Naive B cell (primary cell): ENCODE data around the gene SFXN2. TPM values are rescaled to one million over a fixed set of nuclear protein-coding genes. Genes with fewer than 3 reads are reported as not detected.

Experiments
- ATAC-seq, 2 donors: fragments of 150-1000 bp; cut with Tn5 transposase; 2 replicates each; pipeline ENCODE4 v1.10.0; 2021; ENCODE audit warnings: low read depth in 2 of 2, mild to moderate bottlenecking in 2 of 2, moderate library complexity in 2 of 2
- DNase-seq: peaks from one replicate; pipeline ENCODE4 v3.0.0; 2022
- H3K27ac Mint-ChIP-seq, 6 donors: one replicate each; pipeline ENCODE4 v1.8.0; 2020 to 2022; ENCODE audit warnings: mild to moderate bottlenecking in 6 of 6, mixed read lengths in 6 of 6, moderate library complexity in 5 of 6, inconsistent platforms in 2 of 6
- H3K27me3 Mint-ChIP-seq, 3 donors: one replicate each; pipeline ENCODE4 v1.8.0; 2021 to 2022; ENCODE audit warnings: mixed read lengths in 3 of 3, mild to moderate bottlenecking in 1 of 3
- H3K36me3 Mint-ChIP-seq, 2 donors: one replicate each; pipeline ENCODE4 v1.8.0; 2020 to 2022; ENCODE audit warnings: mixed read lengths in 2 of 2, inconsistent platforms in 1 of 2, mild to moderate bottlenecking in 1 of 2
- H3K4me1 Mint-ChIP-seq, 3 donors: one replicate each; pipeline ENCODE4 v1.8.0; 2020 to 2022; ENCODE audit warnings: mixed read lengths in 3 of 3, inconsistent platforms in 1 of 3, mild to moderate bottlenecking in 1 of 3, moderate library complexity in 1 of 3
- H3K4me3 Mint-ChIP-seq, 8 donors: one replicate each; pipeline ENCODE4 v1.8.0; 2020 to 2022; ENCODE audit warnings: mild to moderate bottlenecking in 8 of 8, mixed read lengths in 8 of 8, moderate library complexity in 8 of 8, inconsistent platforms in 2 of 8
- H3K9me3 Mint-ChIP-seq, 7 donors: one replicate each; pipeline ENCODE4 v1.8.0; 2020 to 2022; ENCODE audit warnings: mixed read lengths in 7 of 7, mild to moderate bottlenecking in 5 of 7, inconsistent platforms in 2 of 7, moderate library complexity in 1 of 7
- polyA plus RNA-seq, 6 donors: library from polyadenylated mRNA; unstranded; fragments of 300-500 nt; fragmentation: Illumina TruSeq; gene quantifications; one replicate each; pipeline ENCODE4 v1.2.3, GENCODE V29; 2021; ENCODE audit warnings: low read depth in 6 of 6

SFXN2 gene
- polyA plus RNA-seq, 6 donors from 2014 or later, result 2.6 to 14.1 (median 8.3) TPM

DNA sequence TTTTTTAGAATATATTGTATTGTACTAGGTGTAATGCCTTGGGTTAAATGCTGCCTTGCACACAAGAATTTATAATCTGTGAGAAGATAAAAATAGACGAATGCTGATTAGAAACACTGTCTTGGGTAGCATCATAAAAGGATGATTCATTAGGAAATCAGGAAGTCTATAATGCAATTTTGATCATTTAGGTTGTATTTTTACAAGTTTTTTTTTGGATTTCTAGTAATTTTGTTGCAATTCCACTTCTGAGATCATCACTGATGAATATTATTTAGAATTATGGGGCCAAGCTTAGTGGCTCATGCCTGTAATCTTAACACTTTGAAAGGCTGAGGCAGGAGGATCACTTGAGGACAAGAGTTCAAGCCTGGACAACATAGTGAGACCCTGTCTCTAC, 58.9 kb downstream of the SFXN2 start:
- DNase-seq (no peak), ATAC-seq (no peak)
- Mint-ChIP-seq H3K4me3 (peak overlapping the region in 1 of 8 donors; percentile 44), H3K36me3 (no peaks in the 10 kb centered on the region), H3K27me3 (no peaks in the 10 kb centered on the region), H3K27ac (peak overlapping the region in 3 of 6 donors; percentile 9 to 53 (median 26)), H3K9me3 (no peaks in the 10 kb centered on the region), H3K4me1 (peaks cover 34 to 62% (median 62%) of the 10 kb centered on the region in 3 donors)

DNA sequence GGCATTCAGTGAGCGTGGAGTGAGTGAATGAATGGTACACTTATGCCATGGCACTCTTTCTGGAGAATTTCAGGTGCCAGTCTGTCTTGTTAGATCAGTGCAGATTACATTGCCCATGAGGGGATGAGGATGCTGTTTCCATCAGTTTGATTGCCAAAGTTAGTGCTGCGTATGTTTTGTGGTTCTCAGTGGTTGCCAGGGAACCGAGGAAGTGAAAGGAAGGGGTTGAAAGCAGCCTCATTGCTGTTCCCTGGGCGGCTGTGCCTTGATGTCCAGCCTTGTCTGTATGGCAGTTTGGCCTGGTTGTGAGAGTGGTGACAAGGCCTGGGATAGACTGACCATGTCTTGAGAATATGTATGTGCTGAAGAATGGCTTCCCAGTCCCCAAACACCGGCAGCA, 59.5 kb downstream of the SFXN2 start:
- peaks cover 34 to 65% (median 64%) of the 10 kb centered on the region in 3 donors for H3K4me1 Mint-ChIP-seq
- ATAC-seq (peak in 1 of 2 donors; percentile 41), DNase-seq (no peak)
- peak overlapping the region in 5 of 6 donors; percentile 9 to 61 (median 39) for H3K27ac Mint-ChIP-seq
- no peaks in the 10 kb centered on the region for H3K36me3 Mint-ChIP-seq
- no peaks in the 10 kb centered on the region for H3K9me3 Mint-ChIP-seq
- peak overlapping the region in 2 of 8 donors; percentile 17 to 69 for H3K4me3 Mint-ChIP-seq
- H3K27me3 Mint-ChIP-seq, result no peaks in the 10 kb centered on the region

DNA sequence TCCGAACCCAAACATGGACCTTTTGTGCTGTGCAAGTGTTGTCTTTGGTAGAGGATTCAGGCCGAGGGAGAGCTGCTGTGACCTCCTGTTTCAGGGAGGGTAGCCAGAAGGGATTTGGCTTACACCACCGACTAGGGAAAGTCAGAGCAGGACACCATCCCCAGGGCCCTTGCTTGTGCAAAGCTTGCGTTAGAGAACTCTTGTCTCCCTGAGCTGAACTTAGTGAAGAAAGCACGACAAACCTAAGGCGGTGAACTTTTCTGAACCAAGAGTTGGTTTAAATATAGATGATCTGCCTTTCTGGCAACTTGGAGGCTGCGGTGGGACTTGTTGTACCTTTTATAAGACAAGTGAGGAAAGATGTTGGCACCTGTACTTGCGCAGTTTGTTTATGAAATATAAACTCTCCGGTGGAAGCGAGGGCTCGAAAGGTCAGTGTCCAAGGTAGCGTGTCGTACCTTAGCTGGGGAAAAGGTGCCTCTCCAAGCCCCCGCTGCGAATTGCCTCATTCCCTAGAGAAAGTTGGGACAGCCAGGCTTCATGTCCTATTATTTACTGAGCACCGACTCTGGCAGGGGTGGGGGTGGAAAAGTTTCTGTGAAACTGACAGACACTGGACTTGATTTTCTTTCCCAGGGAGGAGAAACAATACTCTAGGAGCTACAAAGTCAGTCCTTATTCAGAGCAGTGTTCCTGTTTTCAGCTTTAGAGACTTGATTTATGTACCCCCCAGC, 60.9 kb downstream of the SFXN2 start:
- Mint-ChIP-seq H3K4me3 (peak overlapping the region in 3 of 8 donors; percentile 22 to 64 (median 41)), H3K27me3 (no peaks in the 10 kb centered on the region), H3K36me3 (peaks cover 0 to 7% of the 10 kb centered on the region in 2 donors), H3K27ac (peak overlapping the region in 4 of 6 donors; percentile 37 to 71 (median 48)), H3K4me1 (peaks cover 36 to 65% (median 61%) of the 10 kb centered on the region in 3 donors), H3K9me3 (no peaks in the 10 kb centered on the region)
- DNase-seq (no peak), ATAC-seq (no peak)

DNA sequence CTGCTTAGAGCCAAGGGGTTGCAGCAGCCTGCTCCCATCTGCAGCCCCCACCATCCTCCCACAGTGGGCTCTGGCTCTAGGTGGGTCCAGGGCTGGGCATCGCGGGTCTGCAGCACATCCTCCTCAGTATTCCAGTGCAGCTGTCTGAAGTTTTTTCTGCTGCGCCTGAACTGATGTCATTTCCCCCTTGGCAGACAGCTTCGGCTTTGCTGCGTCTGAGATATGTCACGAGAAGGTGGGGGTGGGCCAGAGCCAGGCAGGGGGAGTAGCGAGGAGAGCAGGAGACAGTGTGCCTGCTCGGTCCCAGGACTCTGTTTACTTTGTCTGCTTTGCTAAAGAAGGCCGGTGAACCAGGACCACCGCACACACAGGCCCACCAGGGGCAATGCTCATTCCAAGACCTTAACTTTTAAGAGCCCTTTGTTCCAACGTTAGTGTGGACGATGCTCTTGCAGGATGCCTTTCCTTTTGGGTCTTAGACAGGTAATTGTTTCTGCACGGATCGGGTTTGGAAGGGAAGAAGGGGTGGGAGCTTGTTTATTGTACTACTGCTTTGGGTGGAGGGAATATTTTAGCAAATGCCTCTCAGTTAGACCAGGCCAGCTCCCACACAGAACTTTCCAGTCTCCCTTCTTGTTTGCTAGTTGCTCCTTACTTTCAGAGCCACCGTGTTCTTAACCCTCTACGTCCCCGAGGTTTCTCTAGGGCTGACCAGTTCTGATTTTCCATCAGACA, 61.7 kb downstream of the SFXN2 start:
- H3K4me1 Mint-ChIP-seq, result peaks cover 42 to 63% (median 62%) of the 10 kb centered on the region in 3 donors

DNA sequence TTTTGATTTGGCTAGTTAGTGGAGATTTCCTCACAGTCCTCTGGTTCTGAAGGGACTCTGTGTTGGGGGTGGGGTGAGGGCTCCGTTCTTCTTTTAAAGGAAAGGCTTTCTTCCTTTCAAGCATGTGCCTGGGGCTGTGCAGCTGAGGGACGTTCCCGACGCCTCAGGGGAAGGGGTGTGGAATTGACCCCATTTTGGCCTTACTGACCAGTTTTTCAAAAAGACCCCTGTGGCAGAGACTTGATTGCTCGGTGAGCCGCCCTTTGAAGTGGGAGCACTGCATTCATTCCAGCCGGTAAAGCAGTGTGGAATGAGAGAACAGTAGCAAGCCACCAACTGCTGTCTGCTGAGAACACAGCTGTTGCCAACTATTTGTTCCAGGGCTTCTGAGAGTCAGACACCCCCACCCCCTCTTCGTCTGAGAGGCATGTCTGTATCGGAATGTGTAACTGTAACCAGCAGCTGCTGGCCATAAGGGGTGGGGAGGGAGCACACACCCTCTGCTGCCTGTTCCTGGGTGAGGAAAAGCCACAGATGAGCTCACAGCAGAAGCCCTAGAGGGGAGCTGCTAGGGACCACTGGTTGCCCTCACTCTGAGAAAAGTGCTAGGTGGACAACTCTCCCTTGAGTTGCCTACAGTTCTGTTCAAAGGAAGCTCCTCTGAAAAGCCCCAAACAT, 62.5 kb downstream of the SFXN2 start:
- no peak overlapping the region for H3K4me3 Mint-ChIP-seq
- no peak for DNase-seq
- no peak for ATAC-seq
- H3K27me3 Mint-ChIP-seq, result no peaks in the 10 kb centered on the region
- peak overlapping the region in 3 of 6 donors; percentile 15 to 47 (median 24) for H3K27ac Mint-ChIP-seq
- H3K4me1 Mint-ChIP-seq, result peaks cover 42 to 66% (median 65%) of the 10 kb centered on the region in 3 donors
- no peaks in the 10 kb centered on the region for H3K9me3 Mint-ChIP-seq
- peaks cover 0 to 7% of the 10 kb centered on the region in 2 donors for H3K36me3 Mint-ChIP-seq

More for the DNA sequence above, 61.7 kb downstream of the SFXN2 start:
- Mint-ChIP-seq H3K9me3 (no peaks in the 10 kb centered on the region), H3K27me3 (no peaks in the 10 kb centered on the region), H3K36me3 (peaks cover 0 to 7% of the 10 kb centered on the region in 2 donors), H3K4me3 (peak overlapping the region in 3 of 8 donors; percentile 15 to 29 (median 20)), H3K27ac (peak overlapping the region in 5 of 6 donors; percentile 47 to 86 (median 71))
- peak; percentile 47 to 58 for ATAC-seq
- no peak for DNase-seq

DNA sequence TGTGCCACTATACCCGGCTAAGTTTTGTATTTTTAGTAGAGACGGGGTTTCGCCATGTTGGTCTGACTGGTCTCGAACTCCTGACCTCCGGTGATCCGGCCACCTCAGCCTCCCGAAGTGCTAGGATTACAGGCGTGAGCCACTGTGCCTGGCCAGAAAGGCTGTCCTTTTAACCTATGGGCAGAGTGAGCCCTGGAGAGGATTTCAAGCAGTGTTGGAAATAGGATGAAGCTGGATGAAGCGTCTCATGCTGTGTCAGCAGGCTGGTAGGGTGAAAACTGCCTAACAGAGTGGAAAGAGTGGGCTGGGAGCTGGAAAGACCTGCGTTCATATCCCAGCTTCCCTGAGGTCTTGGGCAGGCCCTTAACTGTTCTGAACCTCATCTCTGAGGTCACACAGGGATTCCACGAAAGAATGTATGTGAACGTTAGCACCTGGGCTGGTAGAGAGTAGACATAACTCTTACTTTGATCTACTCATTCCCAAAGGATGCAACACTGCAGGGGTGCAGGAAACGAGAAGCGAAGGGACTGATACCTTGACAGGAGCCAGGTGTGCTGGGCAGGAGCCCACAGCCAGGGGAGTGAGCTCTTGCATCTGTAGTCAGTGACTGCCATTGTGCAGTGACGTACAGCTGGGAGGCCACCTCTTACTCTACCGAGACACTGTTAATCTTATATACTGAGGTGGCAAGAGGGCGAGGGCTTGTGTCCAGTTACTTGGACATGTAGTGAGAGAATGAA, 63.4 kb downstream of the SFXN2 start:
- Mint-ChIP-seq H3K27ac (peak overlapping the region in 4 of 6 donors; percentile 43 to 83 (median 48)), H3K36me3 (peaks cover 0 to 7% of the 10 kb centered on the region in 2 donors), H3K9me3 (no peaks in the 10 kb centered on the region), H3K4me3 (no peak overlapping the region), H3K27me3 (no peaks in the 10 kb centered on the region), H3K4me1 (peaks cover 42 to 67% (median 63%) of the 10 kb centered on the region in 3 donors)
- DNase-seq (no peak), ATAC-seq (no peak)

DNA sequence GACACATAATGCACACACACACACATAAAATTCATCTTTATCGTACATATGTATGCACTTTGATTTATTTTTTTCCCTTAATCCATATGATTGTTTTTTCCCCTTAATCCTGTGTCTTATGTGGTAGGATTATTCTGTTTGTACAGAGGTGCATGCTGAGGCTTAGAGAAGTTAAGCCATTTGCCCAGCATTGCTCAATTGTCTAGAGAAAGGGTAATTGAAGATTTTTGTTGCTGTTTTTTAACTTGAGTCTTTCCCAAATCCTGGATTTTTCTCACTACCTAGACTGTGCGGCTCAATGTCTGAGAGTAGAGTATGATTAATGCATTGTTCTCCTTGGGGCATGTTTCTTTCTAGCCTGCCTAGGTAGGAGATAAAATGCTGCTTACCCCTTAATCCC, 64.3 kb downstream of the SFXN2 start:
- Mint-ChIP-seq H3K27me3 (no peaks in the 10 kb centered on the region), H3K9me3 (no peaks in the 10 kb centered on the region), H3K4me3 (no peak overlapping the region), H3K36me3 (peaks cover 0 to 7% of the 10 kb centered on the region in 2 donors), H3K27ac (no peak overlapping the region), H3K4me1 (peaks cover 47 to 69% (median 62%) of the 10 kb centered on the region in 3 donors)
- ATAC-seq (no peak), DNase-seq (no peak)

DNA sequence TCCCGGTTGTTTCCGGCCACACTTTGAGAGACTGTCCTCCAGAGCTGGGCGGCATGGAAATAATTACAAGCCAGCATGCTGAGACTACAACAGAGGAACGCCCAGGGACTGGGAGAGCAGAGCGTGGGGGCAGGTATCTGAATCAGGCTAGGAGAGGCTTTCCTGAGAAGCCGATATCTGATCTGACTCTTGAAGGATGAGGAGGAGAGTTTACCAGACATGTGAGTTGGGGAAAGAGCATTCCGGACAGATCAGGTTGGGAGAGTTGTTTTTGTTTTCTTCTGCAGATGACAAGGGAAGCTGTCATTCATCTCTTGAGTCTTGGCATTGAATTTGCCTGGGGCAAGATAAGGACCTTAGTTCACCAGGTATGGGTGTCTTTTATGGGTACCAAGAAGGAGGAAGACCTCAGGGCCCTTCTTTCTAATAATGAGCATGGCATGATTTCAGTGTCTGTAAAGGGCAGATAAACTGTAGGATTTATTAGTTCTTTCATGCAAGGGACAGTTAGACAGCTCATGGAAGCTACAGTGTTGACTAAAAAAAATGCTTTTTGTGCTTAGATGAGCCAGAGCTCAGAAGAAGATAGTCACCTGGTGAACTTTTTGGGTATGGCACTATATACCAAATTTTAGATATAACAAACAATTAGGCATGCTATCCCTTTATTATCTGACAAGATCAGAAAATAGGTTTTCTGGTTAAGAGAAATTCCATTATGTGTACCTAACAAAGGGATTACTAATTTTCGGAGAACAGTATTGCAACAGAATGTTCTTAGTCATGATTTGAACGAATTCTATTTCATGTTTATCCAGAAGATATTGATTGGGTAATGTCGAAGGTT, 65.5 kb downstream of the SFXN2 start:
- ATAC-seq, result no peak
- peaks cover 40 to 64% (median 60%) of the 10 kb centered on the region in 3 donors for H3K4me1 Mint-ChIP-seq
- H3K27me3 Mint-ChIP-seq, result no peaks in the 10 kb centered on the region
- peaks cover 0 to 7% of the 10 kb centered on the region in 2 donors for H3K36me3 Mint-ChIP-seq
- H3K9me3 Mint-ChIP-seq, result no peaks in the 10 kb centered on the region
- no peak for DNase-seq
- H3K27ac Mint-ChIP-seq, result peak overlapping the region in 2 of 6 donors; percentile 57 to 79
- H3K4me3 Mint-ChIP-seq, result no peak overlapping the region

DNA sequence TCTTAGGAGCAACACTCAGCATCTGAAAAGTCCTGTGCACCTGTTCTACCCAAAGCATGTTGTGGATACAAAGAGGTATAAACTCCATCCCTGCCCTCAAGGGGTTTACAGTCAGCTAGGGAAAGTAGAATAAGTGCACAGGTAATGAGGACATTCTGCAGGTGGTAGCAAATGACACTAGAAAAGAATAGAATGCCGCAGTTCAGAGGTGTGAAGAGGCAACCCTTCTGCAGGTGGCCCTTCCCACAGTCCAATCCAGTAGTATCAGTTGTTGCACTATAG, 66.0 kb downstream of the SFXN2 start:
- Mint-ChIP-seq H3K4me1 (peaks cover 38 to 63% (median 59%) of the 10 kb centered on the region in 3 donors), H3K9me3 (no peaks in the 10 kb centered on the region), H3K27ac (no peak overlapping the region), H3K36me3 (peaks cover 0 to 7% of the 10 kb centered on the region in 2 donors), H3K4me3 (no peak overlapping the region), H3K27me3 (no peaks in the 10 kb centered on the region)
- ATAC-seq (no peak), DNase-seq (no peak)

DNA sequence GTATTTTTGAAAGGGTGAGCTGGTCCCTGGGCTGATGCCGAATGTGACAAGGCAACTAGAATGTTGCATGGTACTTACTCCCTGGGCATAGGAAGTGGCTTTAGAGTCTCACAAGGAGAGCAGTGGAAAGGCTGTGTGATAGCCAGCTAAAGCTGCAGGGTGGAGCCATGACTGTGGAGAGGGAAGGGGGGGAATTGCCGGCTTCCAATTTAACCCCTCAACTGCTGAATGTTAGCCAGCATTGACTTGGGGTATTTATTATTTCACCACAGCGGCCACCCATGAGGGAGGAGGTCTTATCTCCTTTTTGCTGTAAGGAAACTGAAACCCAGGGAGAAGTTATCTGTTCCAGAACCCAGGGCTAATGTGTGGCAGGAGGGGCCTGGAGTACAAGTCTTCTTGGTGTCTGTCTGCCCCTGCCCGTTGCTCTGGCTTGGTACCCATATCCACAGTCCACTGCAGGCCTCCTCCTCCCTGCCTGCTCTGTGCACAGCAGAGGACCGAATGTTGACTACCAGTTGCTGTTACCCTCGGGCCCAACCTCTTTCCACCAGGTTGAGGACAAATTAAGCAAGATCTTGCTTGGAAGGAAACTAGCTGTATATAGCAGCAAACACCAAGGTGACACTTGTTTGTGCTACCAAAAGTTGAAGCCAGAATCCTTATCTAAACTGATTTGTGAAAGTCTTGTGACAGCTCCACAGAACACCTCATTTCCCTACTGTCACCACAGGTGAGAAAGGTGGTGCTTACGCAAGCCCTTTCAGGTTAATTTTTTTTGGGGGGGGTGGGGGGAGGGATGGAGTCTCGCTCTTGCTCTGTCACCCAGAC, 66.9 kb downstream of the SFXN2 start:
- Mint-ChIP-seq H3K4me3 (peak overlapping the region in 1 of 8 donors; percentile 15), H3K36me3 (peaks cover 0 to 7% of the 10 kb centered on the region in 2 donors), H3K4me1 (peaks cover 41 to 63% (median 59%) of the 10 kb centered on the region in 3 donors), H3K9me3 (no peaks in the 10 kb centered on the region), H3K27ac (no peak overlapping the region), H3K27me3 (no peaks in the 10 kb centered on the region)
- DNase-seq (no peak), ATAC-seq (no peak)

DNA sequence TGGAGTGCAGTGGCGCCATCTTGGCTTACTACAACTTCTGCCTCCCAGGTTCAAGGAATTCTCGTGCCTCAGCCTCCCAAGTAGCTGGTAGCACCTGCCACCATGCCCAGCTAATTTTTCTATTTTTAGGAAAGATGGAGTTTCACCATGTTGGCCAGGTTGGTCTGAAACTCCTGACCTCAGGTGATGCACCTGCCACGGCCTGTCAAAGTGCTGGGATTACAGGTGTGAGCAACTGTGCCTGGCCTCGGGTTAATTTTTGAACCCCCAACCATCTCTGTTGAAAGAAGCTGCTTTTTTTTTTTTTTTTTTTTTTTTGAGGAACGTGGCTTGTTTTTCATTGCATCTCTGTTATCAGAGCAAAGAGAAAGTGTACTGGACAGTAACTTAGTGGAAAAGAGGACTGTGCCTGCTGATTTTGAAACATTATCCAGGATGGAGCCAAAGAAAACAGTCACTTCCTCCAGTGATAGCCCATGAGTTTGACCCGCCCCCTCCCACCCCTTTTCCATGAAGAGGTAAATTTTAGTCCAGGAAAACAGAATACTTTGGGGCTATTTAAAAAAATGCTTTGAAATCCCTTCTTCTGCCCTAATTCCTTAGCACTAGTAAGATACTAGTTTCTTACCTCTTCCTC, 67.6 kb downstream of the SFXN2 start:
- no peaks in the 10 kb centered on the region for H3K9me3 Mint-ChIP-seq
- peaks cover 0 to 7% of the 10 kb centered on the region in 2 donors for H3K36me3 Mint-ChIP-seq
- DNase-seq, result no peak
- no peak overlapping the region for H3K4me3 Mint-ChIP-seq
- H3K27me3 Mint-ChIP-seq, result no peaks in the 10 kb centered on the region
- ATAC-seq, result no peak
- H3K4me1 Mint-ChIP-seq, result peaks cover 39 to 66% (median 63%) of the 10 kb centered on the region in 3 donors
- no peak overlapping the region for H3K27ac Mint-ChIP-seq
